HepG2 (cell line): ENCODE results near the gene C6orf62. TPM values are rescaled to one million over a fixed set of nuclear protein-coding genes. Genes with fewer than 3 reads are reported as not detected.

Experiments
- ATAC-seq: fragments of 200-7000 bp; cut with Tn5 transposase; 3 replicates; pipeline ENCODE4 v1.9.1; 2020; ENCODE audit warnings: mild to moderate bottlenecking, moderate library complexity
- BruUV-seq: library from RNA; stranded (reverse); fragments of 400-500 nt; replicated peaks from 2 replicates; lab custom pipeline; 2021; lab: Mats Ljungman, UMichigan
- CTCF ChIA-PET: fragments of 300-600 bp; formaldehyde crosslinking; extraction: SDS; loops from one replicate; lab custom pipeline; 2021; ENCODE audit warnings: low total read pairs, inconsistent platforms, low intra/inter-chr PET ratio; lab: Yijun Ruan, JAX
- POLR2A ChIA-PET: fragments of 350-600 bp; sonication (Branson Sonifier 250); formaldehyde crosslinking; loops from one replicate; lab custom pipeline; 2020; ENCODE audit warnings: antibody characterized with exemption, inconsistent platforms; lab: Yijun Ruan, JAX
- DNase-seq: peaks from one replicate; pipeline ENCODE4 v3.0.0-alpha.2; 2015; ENCODE audit warnings: low spot score
- FAIRE-seq: peaks from 3 replicates; lab custom pipeline; 2011; peaks lifted over from hg19 to GRCh38; lab: Jason Lieb, UNC
- H2AFZ ChIP-seq: one replicate; pipeline ENCODE4 v1.6.1; 2011; ENCODE audit warnings: low read length, inconsistent platforms
- H3K27ac ChIP-seq: fragments of 300-600 bp; 3 replicates; pipeline ENCODE4 v1.8.0; 2011; ENCODE audit warnings: mixed run types, mild to moderate bottlenecking, mixed read lengths, low read length, inconsistent platforms; ENCODE audit not compliant: insufficient read depth; ENCODE audit errors: extremely low read length
- H3K27me3 ChIP-seq, 2 experiments: fragments of 200-600 bp in 1 of 2; 2 replicates in 1 of 2; 3 replicates in 1 of 2; pipeline versions ENCODE4 v1.6.0 to v1.8.0; 2011; ENCODE audit warnings: low read length in 2 of 2, mild to moderate bottlenecking in 2 of 2, moderate library complexity in 2 of 2, inconsistent platforms in 1 of 2; ENCODE audit not compliant: insufficient read depth in 2 of 2, control insufficient read depth in 1 of 2
- H3K36me3 ChIP-seq, 2 experiments: fragments of 200-600 bp in 1 of 2; replicated peaks in 1 of 2; 2 replicates in 1 of 2; 3 replicates in 1 of 2; pipeline versions ENCODE4 v1.5.1 to v1.8.0; 2011; ENCODE audit warnings: low read length in 2 of 2, inconsistent platforms in 1 of 2; ENCODE audit not compliant: insufficient read depth in 2 of 2, control insufficient read depth in 1 of 2
- H3K4me1 ChIP-seq: 2 replicates; pipeline ENCODE4 v1.5.1; 2012; ENCODE audit warnings: low read length, inconsistent platforms; ENCODE audit not compliant: insufficient read depth
- H3K4me2 ChIP-seq: 2 replicates; pipeline ENCODE4 v1.6.0; 2011; ENCODE audit warnings: low read depth, low read length, inconsistent platforms
- H3K4me3 ChIP-seq, 3 experiments: fragments of 200-600 bp in 1 of 3; sonication (generic), shearing (Covaris generic) in 1 of 3; replicated peaks in 1 of 3; 2 replicates each; pipeline ENCODE4 v1.5.1; 2011 to 2016; ENCODE audit warnings: low read length in 3 of 3, inconsistent platforms in 2 of 3, low read depth in 2 of 3, mild to moderate bottlenecking in 2 of 3, control low read depth in 1 of 3, mixed read lengths in 1 of 3; ENCODE audit not compliant: insufficient read depth in 1 of 3
- H3K79me2 ChIP-seq: one replicate; pipeline ENCODE4 v1.6.1; 2011; ENCODE audit warnings: low read length, inconsistent platforms; ENCODE audit not compliant: insufficient read depth
- H3K9ac ChIP-seq: 2 replicates; pipeline ENCODE4 v1.6.0; 2011; ENCODE audit warnings: mild to moderate bottlenecking, low read depth, low read length, inconsistent platforms; ENCODE audit not compliant: insufficient read depth
- H3K9me3 ChIP-seq: 2 replicates; pipeline ENCODE4 v1.5.1; 2012; ENCODE audit warnings: mild to moderate bottlenecking, low read length
- H4K20me1 ChIP-seq: 2 replicates; pipeline ENCODE4 v1.6.0; 2011; ENCODE audit warnings: inconsistent platforms, mild to moderate bottlenecking, low read length, moderate library complexity; ENCODE audit not compliant: insufficient read depth
- CSRNP2 ChIP-seq: sonication (generic); formaldehyde crosslinking; conservative IDR thresholded peaks from 2 replicates; pipeline ENCODE4 v1.8.0; 2022; ENCODE audit warnings: low read depth, missing genetic modification reagents
- HNF4A ChIP-seq: sonication (generic); formaldehyde crosslinking; IDR thresholded peaks from 2 replicates; pipeline ENCODE4 v1.4.0; 2020; ENCODE audit warnings: missing genetic modification reagents
- KDM1A ChIP-seq: IDR thresholded peaks from 2 replicates; pipeline ENCODE4 v1.6.1; 2016; ENCODE audit warnings: missing compliant biosample characterization
- SNAI1 ChIP-seq: sonication (generic); formaldehyde crosslinking; IDR thresholded peaks from 2 replicates; pipeline ENCODE4 v1.5.0; 2020; ENCODE audit warnings: mild to moderate bottlenecking, missing genetic modification reagents, borderline replicate concordance
- ZFYVE20 ChIP-seq: sonication (generic); formaldehyde crosslinking; IDR thresholded peaks from 2 replicates; pipeline ENCODE4 v1.8.0; 2023; ENCODE audit warnings: low read depth, mild to moderate bottlenecking, moderate library complexity, missing genetic modification reagents, borderline replicate concordance
- ZNF138 ChIP-seq: sonication (generic); formaldehyde crosslinking; IDR thresholded peaks from 2 replicates; pipeline ENCODE4 v1.5.0; 2020; ENCODE audit warnings: mild to moderate bottlenecking, low read depth, missing genetic modification reagents
- ZNF451 ChIP-seq: sonication (generic); formaldehyde crosslinking; IDR thresholded peaks from 2 replicates; pipeline ENCODE4 v1.5.0; 2020; ENCODE audit warnings: mild to moderate bottlenecking, missing genetic modification reagents
- ZNF468 ChIP-seq: sonication (generic); formaldehyde crosslinking; IDR thresholded peaks from 2 replicates; pipeline ENCODE4 v1.8.0; 2022; ENCODE audit warnings: mild to moderate bottlenecking, moderate library complexity, missing genetic modification reagents
- ZNF781 ChIP-seq: sonication (generic); formaldehyde crosslinking; IDR thresholded peaks from 2 replicates; pipeline ENCODE4 v1.5.1; 2020; ENCODE audit warnings: borderline replicate concordance, mild to moderate bottlenecking, missing genetic modification reagents; ENCODE audit errors: not compliant biosample characterization
- ZNF839 ChIP-seq: sonication (generic); formaldehyde crosslinking; IDR thresholded peaks from 2 replicates; pipeline ENCODE4 v1.4.0; 2020; ENCODE audit warnings: missing genetic modification reagents, mild to moderate bottlenecking, borderline replicate concordance
- ZNF878 ChIP-seq: sonication (generic); formaldehyde crosslinking; IDR thresholded peaks from 2 replicates; pipeline ENCODE4 v1.8.1; 2023; ENCODE audit warnings: mild to moderate bottlenecking, missing genetic modification reagents, moderate library complexity
- WGBS: methylation state at CpG from one replicate; pipeline ENCODE4 v1.1.6; 2017; ENCODE audit warnings: low lambda C conversion rate; 5-methylcytosine and 5-hydroxymethylcytosine counted together
- in situ Hi-C: cut with HindIII; loops from 2 replicates; pipeline ENCODE4 v1.10.0; 2017; ENCODE audit warnings: low pct_unique_long_range_greater_than_20kb; ENCODE audit not compliant: extremely low pct_ligation_motif_present
- intact Hi-C: fragments of 100-400 bp; cut with micrococcal nuclease; formaldehyde crosslinking; loops from one replicate; pipeline ENCODE4 v1.10.0; 2022; ENCODE audit not compliant: unreplicated experiment
- polyA plus RNA-seq, 8 experiments: library from polyadenylated mRNA; depleted of rRNA in 3 of 8; stranded (reverse) in 7 of 8; unstranded in 1 of 8; fragments of >200 nt; fragmentation: Illumina TruSeq in 4 of 8; extraction: Trizol in 4 of 8; gene quantifications; 2 replicates each; pipeline versions ENCODE4 v1.2.1 to v1.2.3, GENCODE V29; 2011 to 2016; ENCODE audit warnings: low read depth in 4 of 8, missing spikeins in 1 of 8, mixed read lengths in 1 of 8; ENCODE audit not compliant: insufficient read depth in 1 of 8
- total RNA-seq, 5 experiments: library from RNA; depleted of rRNA; stranded (reverse); fragments of >200 nt; fragmentation: Illumina TruSeq; extraction: Trizol; gene quantifications; 2 replicates each; pipeline ENCODE4 v1.2.3, GENCODE V29; 2016; ENCODE audit warnings: low read depth in 1 of 5
- TF ChIP-seq, protein P1 (sequence below): sonication (generic); formaldehyde crosslinking; IDR thresholded peaks from 2 replicates; pipeline ENCODE4 v1.5.0; 2020; ENCODE audit warnings: mild to moderate bottlenecking, missing genetic modification reagents, borderline replicate concordance

The C6orf62 gene
- total and polyA plus RNA-seq, 2 of the 13 experiments (the other 11 are each of a cell fraction or from before 2014, with no cell fraction given) = 54.8 to 90.4 TPM

- H3K4me2 ChIP-seq = no peak overlapping the region
- in situ Hi-C loops = no loop called here
- DNase-seq (no peak), FAIRE-seq (no peak)
- intact Hi-C loops = no loop called here
- WGBS = 96% methylated on average over 4 of the region's 4 CpGs
- no peak overlapping the region for H2AFZ ChIP-seq
- no peaks in the 10 kb centered on the region for H3K79me2 ChIP-seq
- POLR2A ChIA-PET = no interaction called here
- H3K27ac ChIP-seq = no peak overlapping the region
- H3K36me3 ChIP-seq = no peaks in the 10 kb centered on the region; a peak in 1 of 5 replicates
- TF ChIP-seq ZNF839 (CRISPR knock-in tag) = no peak
- no peak for TF ChIP-seq ZNF451 (CRISPR knock-in tag)
- no peak for TF ChIP-seq HNF4A (CRISPR knock-in tag)
- TF ChIP-seq, protein P1, sequence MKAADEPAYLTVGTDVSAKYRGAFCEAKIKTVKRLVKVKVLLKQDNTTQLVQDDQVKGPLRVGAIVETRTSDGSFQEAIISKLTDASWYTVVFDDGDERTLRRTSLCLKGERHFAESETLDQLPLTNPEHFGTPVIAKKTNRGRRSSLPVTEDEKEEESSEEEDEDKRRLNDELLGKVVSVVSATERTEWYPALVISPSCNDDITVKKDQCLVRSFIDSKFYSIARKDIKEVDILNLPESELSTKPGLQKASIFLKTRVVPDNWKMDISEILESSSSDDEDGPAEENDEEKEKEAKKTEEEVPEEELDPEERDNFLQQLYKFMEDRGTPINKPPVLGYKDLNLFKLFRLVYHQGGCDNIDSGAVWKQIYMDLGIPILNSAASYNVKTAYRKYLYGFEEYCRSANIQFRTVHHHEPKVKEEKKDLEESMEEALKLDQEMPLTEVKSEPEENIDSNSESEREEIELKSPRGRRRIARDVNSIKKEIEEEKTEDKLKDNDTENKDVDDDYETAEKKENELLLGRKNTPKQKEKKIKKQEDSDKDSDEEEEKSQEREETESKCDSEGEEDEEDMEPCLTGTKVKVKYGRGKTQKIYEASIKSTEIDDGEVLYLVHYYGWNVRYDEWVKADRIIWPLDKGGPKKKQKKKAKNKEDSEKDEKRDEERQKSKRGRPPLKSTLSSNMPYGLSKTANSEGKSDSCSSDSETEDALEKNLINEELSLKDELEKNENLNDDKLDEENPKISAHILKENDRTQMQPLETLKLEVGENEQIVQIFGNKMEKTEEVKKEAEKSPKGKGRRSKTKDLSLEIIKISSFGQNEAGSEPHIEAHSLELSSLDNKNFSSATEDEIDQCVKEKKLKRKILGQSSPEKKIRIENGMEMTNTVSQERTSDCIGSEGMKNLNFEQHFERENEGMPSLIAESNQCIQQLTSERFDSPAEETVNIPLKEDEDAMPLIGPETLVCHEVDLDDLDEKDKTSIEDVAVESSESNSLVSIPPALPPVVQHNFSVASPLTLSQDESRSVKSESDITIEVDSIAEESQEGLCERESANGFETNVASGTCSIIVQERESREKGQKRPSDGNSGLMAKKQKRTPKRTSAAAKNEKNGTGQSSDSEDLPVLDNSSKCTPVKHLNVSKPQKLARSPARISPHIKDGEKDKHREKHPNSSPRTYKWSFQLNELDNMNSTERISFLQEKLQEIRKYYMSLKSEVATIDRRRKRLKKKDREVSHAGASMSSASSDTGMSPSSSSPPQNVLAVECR = no peak
- no peak for TF ChIP-seq ZNF878 (CRISPR knock-in tag)
- no peak for TF ChIP-seq SNAI1 (CRISPR knock-in tag)
- TF ChIP-seq ZNF468 = no peak
- no peak for TF ChIP-seq ZFYVE20 (CRISPR knock-in tag)
- no peak for TF ChIP-seq KDM1A (CRISPR knock-in tag)
- TF ChIP-seq CSRNP2 (CRISPR knock-in tag) = no peak
- no peak for TF ChIP-seq ZNF781 (CRISPR knock-in tag)
- no peak for TF ChIP-seq ZNF138 (CRISPR knock-in tag)
- TF ChIP-seq, all 625 proteins: peak for 0
- H3K27me3 ChIP-seq = no peaks in the 10 kb centered on the region
- no TSS peak for BruUV-seq
- H3K4me1 ChIP-seq = peaks cover 11% of the 10 kb centered on the region
- no peak overlapping the region for H3K4me3 ChIP-seq
- H4K20me1 ChIP-seq = no peaks in the 10 kb centered on the region
- H3K9me3 ChIP-seq = no peaks in the 10 kb centered on the region
- ATAC-seq = no peak
- CTCF ChIA-PET = no interaction called here
- H3K9ac ChIP-seq = no peak overlapping the region
Measured at GRCh38 chr6:24686946-24687345, 32.0 kb downstream of the C6orf62 start.
